Stimulated activated naive B cell treated with anti-CD40 and anti-IgM and Interleukin-4, amounts not matched to agents 10 μg/mL and 1 μg/mL and 100 μg/mL, for 72 hours (primary cell): ENCODE measurements around the gene PRICKLE2.

ENCODE experiments used
- ATAC-seq, 2 donors: fragments of 150-1000 bp; cut with Tn5 transposase; replicated peaks; 2 replicates each; pipeline ENCODE4 v1.10.0; 2021; ENCODE audit warnings: moderate library complexity in 1 of 2
- DNase-seq: peaks from one replicate; pipeline ENCODE4 v3.0.0; 2021
- H3K27ac Mint-ChIP-seq: one replicate; pipeline ENCODE4 v1.8.0; 2022; ENCODE audit warnings: mild to moderate bottlenecking, mixed read lengths
- H3K27me3 Mint-ChIP-seq, 2 donors: one replicate each; pipeline ENCODE4 v1.8.0; 2022; ENCODE audit warnings: mixed read lengths in 2 of 2
- H3K36me3 Mint-ChIP-seq, 2 donors: one replicate each; pipeline ENCODE4 v1.8.0; 2022; ENCODE audit warnings: mixed read lengths in 2 of 2, mild to moderate bottlenecking in 1 of 2
- H3K4me1 Mint-ChIP-seq, 2 donors: one replicate each; pipeline ENCODE4 v1.8.0; 2022; ENCODE audit warnings: mixed read lengths in 2 of 2, mild to moderate bottlenecking in 1 of 2
- H3K4me3 Mint-ChIP-seq, 2 donors: one replicate each; pipeline ENCODE4 v1.8.0; 2022; ENCODE audit warnings: mild to moderate bottlenecking in 2 of 2, mixed read lengths in 2 of 2, moderate library complexity in 1 of 2
- H3K9me3 Mint-ChIP-seq, 2 donors: one replicate each; pipeline ENCODE4 v1.8.0; 2022; ENCODE audit warnings: mixed read lengths in 2 of 2, mild to moderate bottlenecking in 1 of 2

PRICKLE2 gene

DNA sequence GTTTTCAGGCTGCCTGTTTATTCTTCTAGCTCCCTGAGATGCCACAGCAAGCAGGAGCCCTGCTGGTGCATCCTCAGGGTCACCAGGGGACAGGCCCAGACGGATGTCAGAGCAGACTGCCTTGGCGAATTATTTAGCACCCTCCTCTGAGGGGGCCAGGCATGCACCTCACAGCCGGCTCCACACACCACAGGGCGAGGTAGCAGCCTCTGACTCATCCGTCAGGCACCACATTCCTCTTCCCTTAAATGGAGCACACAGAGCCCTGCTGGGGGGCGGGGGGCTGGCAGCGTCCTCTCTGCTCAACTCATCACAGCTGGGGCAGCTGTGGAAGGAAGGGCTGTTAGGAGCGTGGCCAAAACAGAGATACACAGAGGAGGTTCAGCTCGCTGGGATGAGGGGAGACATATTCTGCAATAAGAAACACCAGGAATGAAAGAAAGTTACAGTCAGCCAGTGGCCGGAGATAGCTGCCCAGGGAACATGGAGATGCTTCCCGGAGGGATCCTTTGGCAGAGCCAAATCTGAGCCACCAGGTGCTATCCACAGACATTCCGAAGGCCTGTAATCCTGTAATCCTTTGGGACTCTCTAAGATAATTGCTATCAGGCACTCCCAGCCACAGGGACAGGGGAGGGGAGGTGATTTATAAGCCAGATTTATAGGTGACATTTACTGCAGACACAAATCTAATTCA lies 13.9 kb upstream of the PRICKLE2 start:
- no peaks in the 10 kb centered on the region for H3K4me1 Mint-ChIP-seq
- peaks cover 3 to 11% of the 10 kb centered on the region in 2 donors for H3K9me3 Mint-ChIP-seq
- no peak for DNase-seq
- no peaks in the 10 kb centered on the region for H3K36me3 Mint-ChIP-seq
- no peak for ATAC-seq
- H3K4me3 Mint-ChIP-seq = no peak overlapping the region
- no peaks in the 10 kb centered on the region for H3K27me3 Mint-ChIP-seq
- H3K27ac Mint-ChIP-seq = no peak overlapping the region

DNA sequence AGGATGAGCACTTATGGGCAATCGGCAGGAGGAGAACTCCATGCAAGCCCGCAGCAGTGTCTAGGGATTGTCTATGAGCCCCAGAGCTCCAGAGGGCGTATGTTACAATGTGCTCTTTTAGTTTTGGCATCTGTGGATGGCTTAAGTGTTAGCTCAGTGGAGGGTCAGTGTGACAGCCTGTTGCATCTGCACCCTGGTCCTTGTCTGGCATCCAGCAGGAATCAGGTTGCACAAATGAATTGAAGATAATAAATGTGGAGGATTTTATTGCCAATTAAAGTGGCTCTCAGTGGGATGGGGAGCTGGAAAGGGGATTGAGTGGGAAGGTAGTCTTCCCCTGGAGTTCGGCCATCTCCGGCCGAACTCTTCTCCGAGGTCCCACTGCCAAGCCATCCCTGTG lies 11.8 kb upstream of the PRICKLE2 start:
- Mint-ChIP-seq H3K27me3 (no peaks in the 10 kb centered on the region), H3K9me3 (peaks cover 12 to 15% of the 10 kb centered on the region in 2 donors), H3K4me3 (no peak overlapping the region), H3K4me1 (no peaks in the 10 kb centered on the region), H3K27ac (no peak overlapping the region), H3K36me3 (no peaks in the 10 kb centered on the region)
- DNase-seq (no peak), ATAC-seq (no peak)

DNA sequence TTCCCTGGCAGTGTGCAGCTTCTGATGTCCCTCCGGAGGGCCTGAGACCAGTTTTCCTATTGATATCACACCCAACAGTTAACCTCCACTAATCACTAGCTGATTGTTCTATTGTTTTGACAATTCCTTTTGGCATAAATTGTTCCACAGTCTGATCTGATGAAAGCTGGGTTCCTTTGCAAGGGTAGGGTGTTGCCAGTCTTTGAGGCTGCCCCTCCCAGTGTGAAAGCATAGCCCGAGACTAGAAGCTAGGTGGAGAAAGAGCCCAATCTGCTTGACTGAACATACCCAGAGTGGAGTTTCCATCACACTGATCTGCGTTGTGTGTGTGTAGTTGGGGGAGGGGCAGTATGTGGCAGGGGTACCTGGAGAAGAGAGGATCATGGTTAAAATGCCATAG lies 10.3 kb upstream of the PRICKLE2 start:
- Mint-ChIP-seq H3K36me3 (no peaks in the 10 kb centered on the region), H3K9me3 (peaks cover 12 to 15% of the 10 kb centered on the region in 2 donors), H3K27me3 (no peaks in the 10 kb centered on the region), H3K27ac (no peak overlapping the region), H3K4me1 (no peaks in the 10 kb centered on the region), H3K4me3 (no peak overlapping the region)
- no peak for DNase-seq
- ATAC-seq = no peak

DNA sequence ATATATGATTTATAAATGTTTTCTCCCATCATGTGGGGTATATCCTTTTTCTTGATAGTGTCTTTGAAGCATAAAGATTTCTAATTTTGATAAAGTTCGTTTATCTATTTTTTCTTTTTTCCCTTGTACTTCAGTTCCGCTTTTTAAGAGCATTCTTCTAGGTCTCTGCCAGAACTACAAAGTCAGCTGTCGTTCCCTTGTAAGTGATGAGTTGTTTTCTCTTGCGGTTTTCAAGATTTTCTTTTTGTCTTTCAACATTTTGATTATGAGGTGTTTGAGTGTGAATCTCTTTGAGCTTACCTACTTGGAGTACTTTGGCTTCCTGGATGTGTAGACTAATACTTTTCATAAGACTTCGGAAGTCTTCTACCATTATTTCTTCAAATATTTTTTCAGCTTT lies 9.3 kb upstream of the PRICKLE2 start:
- no peak overlapping the region for H3K27ac Mint-ChIP-seq
- H3K36me3 Mint-ChIP-seq = no peaks in the 10 kb centered on the region
- ATAC-seq (no peak), DNase-seq (no peak)
- no peaks in the 10 kb centered on the region for H3K4me1 Mint-ChIP-seq
- H3K4me3 Mint-ChIP-seq = no peak overlapping the region
- no peaks in the 10 kb centered on the region for H3K27me3 Mint-ChIP-seq
- H3K9me3 Mint-ChIP-seq = peaks cover 12 to 15% of the 10 kb centered on the region in 2 donors

DNA sequence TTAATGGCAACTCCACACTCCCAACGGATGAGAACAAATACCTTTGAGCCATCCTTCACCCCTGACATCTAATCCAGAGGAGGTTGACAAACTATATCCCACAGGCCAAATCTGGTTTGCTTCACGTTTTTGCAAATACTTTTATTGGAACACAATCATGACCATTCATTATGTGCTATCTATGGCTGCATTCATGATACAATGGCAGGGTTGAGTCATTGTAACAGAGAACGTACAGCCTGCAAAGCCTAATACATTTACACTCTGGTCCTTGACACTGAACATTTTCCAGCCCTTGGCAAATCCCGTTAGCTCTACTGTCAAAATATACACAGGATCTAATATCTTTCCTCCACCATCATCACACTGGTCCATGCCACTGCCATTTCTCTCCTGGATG lies 7.6 kb upstream of the PRICKLE2 start:
- DNase-seq (no peak), ATAC-seq (no peak)
- Mint-ChIP-seq H3K36me3 (no peaks in the 10 kb centered on the region), H3K4me3 (no peak overlapping the region), H3K27me3 (no peaks in the 10 kb centered on the region), H3K4me1 (no peaks in the 10 kb centered on the region), H3K27ac (no peak overlapping the region), H3K9me3 (peaks cover 12 to 13% of the 10 kb centered on the region in 2 donors)

DNA sequence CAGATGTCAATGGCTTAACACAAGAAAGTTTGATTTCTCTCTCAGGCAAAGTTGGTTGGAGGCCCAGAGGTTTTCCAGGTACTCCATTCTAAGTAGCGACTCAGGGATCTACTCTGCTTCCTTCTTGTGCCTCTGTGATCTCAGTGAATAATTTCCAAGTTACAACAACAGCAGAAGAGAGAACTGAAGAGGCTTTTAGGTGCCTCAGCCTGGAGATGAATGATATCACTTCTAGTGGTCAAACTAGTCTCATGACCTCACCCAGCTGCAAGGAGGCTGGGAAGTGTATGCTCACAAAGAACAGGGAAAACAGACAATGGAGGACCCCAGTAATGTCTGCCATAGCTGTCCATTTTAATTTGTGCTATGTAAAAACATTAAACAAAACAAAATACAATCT lies 4.6 kb upstream of the PRICKLE2 start:
- Mint-ChIP-seq H3K27ac (no peak overlapping the region), H3K4me3 (no peak overlapping the region), H3K27me3 (peaks cover 4% of the 10 kb centered on the region in 2 donors), H3K4me1 (peaks cover 0 to 1% of the 10 kb centered on the region in 2 donors), H3K36me3 (no peaks in the 10 kb centered on the region), H3K9me3 (peaks cover 4 to 9% of the 10 kb centered on the region in 2 donors)
- DNase-seq = no peak
- ATAC-seq = no peak

DNA sequence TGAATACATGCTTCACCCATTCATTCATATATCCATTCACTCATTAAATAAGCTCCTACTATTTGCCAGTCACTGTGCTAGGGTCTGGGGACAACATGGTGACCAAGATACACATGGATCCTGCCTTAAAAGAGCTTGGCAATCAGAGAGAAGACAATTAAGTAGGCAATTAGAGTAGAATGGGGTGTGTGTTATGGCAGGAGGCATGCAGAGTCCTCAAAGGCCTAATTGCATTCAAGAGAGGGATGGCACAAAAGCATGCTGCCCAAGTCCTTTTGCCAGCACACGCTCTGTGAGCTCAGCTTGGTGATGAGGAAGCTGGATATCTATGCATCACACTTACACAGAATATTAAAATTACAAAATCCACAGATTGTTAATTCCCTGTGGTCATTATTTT lies 2.8 kb upstream of the PRICKLE2 start:
- ATAC-seq (no peak), DNase-seq (no peak)
- peaks cover 0 to 1% of the 10 kb centered on the region in 2 donors for H3K4me1 Mint-ChIP-seq
- no peaks in the 10 kb centered on the region for H3K36me3 Mint-ChIP-seq
- peaks cover 1 to 5% of the 10 kb centered on the region in 2 donors for H3K9me3 Mint-ChIP-seq
- no peak overlapping the region for H3K4me3 Mint-ChIP-seq
- no peak overlapping the region for H3K27ac Mint-ChIP-seq
- H3K27me3 Mint-ChIP-seq = peaks cover 6 to 7% of the 10 kb centered on the region in 2 donors

DNA sequence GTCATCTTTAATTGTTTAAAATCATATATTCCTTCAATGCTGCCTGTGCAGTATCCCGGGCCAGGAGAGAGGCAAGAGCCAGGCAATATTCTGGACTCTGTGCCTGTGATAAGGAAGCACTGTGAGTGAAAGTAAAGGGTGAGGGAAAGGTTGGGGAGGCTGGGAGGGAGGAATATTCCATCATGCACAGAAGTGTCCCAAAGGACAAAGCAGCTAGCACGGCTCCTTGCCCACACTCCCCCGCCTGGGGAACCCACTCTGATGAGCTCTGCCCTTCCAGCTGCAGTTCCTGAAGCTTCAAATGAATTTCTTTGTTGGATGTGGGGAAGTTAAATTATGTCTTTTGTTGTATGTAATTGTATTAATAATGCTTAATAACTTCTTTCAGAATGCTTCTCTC lies 1.5 kb upstream of the PRICKLE2 start:
- no peak overlapping the region for H3K4me3 Mint-ChIP-seq
- no peak overlapping the region for H3K27ac Mint-ChIP-seq
- peaks cover 0 to 1% of the 10 kb centered on the region in 2 donors for H3K4me1 Mint-ChIP-seq
- H3K36me3 Mint-ChIP-seq = no peaks in the 10 kb centered on the region
- no peaks in the 10 kb centered on the region for H3K9me3 Mint-ChIP-seq
- DNase-seq (no peak), ATAC-seq (no peak)
- peaks cover 6 to 7% of the 10 kb centered on the region in 2 donors for H3K27me3 Mint-ChIP-seq

DNA sequence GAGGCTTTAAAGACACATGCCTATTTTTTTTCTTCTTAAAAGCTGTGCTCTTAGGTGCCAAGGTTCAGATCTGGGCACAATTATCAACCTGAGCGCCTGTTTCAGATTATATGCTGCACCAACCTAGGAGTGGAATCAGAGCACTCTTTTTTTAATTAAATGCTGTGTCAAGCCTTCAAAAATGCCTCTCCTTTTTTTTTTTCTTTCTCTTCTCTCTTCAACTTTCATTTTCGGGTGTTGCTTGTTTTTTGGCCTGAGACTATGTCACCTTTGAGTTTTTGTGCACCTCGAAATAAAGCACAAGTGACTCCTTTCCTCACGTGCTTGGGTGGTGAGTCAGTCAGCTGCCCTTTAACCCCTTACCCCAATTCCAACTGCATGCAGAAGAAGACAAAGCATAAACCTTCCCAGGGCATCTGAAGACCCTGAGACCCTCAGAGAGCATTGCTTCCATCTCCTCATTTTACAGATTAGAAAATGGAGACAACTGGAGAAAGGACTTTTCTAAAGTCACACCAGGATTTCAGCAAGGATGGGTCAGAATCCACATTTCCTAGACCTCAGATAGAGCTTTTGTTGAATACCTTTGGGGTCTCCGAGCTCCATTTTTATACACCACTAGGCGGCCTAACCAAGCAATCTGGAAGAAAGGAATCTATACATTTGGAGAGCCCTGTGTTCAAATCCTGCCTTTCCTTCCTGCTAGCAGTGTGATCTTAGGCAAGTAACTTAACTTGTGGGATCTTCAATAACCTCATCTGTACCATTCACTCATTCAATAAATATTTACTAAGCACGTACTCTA lies 631 bp upstream of the PRICKLE2 start:
- ATAC-seq (no peak), DNase-seq (no peak)
- Mint-ChIP-seq H3K9me3 (no peaks in the 10 kb centered on the region), H3K4me3 (no peak overlapping the region), H3K27me3 (peaks cover 6 to 7% of the 10 kb centered on the region in 2 donors), H3K36me3 (no peaks in the 10 kb centered on the region), H3K27ac (no peak overlapping the region), H3K4me1 (peaks cover 0 to 1% of the 10 kb centered on the region in 2 donors)

DNA sequence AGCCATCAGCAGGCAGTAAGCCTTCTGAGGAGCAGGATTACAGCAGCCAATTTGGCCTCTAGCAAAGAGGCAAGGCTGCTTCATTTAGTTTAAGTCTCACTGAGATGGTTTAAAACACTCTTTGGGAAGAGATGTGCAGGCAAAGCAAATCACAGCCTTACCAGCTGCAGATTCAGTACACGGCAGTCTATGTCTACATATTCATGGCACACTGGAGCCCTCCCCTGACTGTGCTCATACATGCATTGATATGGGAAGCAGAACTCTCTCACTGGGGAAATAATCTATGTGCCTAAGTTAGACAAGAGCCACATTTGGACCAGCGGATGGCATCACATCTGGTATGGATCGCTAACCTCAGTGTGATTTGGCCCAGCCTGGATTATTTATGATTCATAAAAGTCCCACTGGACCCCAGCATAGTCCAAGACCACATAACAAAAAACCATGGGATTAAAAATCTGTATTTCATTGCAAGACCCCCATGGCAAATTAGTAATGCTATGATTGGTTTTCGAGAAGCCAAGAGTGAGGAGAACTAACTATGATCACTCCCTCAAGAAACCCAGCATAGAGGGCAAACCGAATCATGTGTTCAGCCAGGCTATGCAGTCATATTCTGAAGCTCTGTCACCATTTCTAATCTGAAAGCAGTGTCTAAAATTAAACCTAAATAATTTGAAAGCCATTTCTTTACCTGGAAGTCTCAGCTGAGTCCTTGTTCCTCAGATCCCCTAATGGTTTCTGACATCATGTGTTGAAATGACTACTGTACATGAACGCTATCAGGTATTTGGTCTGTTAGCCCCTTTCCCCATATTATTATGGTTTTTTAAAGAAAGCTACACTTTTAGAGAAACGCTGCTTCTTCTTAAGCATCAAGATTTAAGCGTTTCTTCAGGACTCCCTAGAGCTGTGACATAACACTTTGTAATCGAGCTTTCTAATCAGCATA lies 1.2 kb downstream of the PRICKLE2 start:
- no peaks in the 10 kb centered on the region for H3K9me3 Mint-ChIP-seq
- no peak overlapping the region for H3K27ac Mint-ChIP-seq
- H3K4me3 Mint-ChIP-seq = no peak overlapping the region
- H3K4me1 Mint-ChIP-seq = peaks cover 0 to 1% of the 10 kb centered on the region in 2 donors
- no peaks in the 10 kb centered on the region for H3K36me3 Mint-ChIP-seq
- peaks cover 6 to 7% of the 10 kb centered on the region in 2 donors for H3K27me3 Mint-ChIP-seq
- no peak for DNase-seq
- ATAC-seq = no peak

DNA sequence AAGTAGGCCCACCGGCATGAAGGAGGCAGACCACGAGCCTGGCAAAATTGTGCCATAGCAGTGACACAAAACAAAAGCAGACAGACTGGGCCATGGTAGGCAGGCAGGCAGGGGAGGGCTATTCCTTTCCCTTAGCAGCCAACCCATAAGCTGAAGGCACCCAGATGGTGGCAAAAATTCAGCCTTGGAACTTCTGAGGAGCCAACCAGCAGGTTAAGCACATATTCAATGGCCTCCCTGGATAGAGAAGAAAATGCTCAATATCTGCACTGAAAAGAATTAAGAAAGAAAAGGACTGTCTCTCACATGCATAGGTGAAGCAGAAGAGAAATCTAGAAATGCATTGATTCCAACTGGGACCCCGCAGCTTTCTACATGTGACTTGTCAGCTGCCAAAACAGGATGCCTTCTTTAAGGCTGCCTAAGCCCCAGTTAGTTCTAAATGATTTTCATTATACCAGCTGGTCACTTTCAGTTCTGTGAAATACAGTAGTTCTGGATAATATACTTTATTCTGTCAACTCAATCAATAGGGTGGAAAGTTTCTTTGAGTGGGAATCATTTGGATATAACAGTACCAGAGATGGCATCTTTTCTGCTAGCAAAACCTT lies 2.7 kb downstream of the PRICKLE2 start:
- H3K9me3 Mint-ChIP-seq = no peaks in the 10 kb centered on the region
- ATAC-seq = no peak
- DNase-seq = no peak
- no peaks in the 10 kb centered on the region for H3K36me3 Mint-ChIP-seq
- no peak overlapping the region for H3K4me3 Mint-ChIP-seq
- peaks cover 6 to 7% of the 10 kb centered on the region in 2 donors for H3K27me3 Mint-ChIP-seq
- no peak overlapping the region for H3K27ac Mint-ChIP-seq
- peaks cover 0 to 1% of the 10 kb centered on the region in 2 donors for H3K4me1 Mint-ChIP-seq

DNA sequence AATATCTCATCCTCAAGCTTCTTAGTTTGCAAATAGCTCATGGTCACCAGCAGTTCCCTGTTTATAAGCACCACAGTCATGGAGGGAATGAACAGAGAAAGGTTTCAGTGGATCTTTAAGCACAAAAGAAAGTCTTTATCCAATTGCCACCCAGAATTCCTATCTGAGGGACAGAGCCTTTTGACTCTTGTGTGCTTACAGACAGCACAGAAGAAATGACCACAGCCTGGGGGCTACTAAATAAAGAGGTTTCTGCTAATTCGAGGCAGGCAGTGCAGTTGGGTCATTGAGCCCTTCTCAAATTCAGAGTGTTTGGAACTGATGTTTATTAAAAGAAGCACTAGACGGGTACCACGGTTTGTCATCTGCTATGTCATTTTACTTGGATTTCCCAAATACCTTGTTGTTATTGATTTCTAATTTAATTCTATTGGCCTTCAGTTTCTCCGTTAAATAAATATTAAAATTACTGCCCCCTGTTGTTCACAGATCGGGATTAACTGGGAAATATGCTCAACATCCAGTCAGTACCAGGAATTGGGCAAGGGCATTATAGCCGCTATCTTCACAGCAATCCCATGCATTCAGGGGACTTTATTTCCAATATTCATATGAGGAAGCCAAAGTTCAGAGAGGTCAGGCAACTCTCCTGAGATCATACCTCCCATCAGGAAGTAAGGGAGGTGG lies 3.6 kb downstream of the PRICKLE2 start:
- Mint-ChIP-seq H3K27me3 (peaks cover 6 to 7% of the 10 kb centered on the region in 2 donors), H3K9me3 (no peaks in the 10 kb centered on the region), H3K27ac (no peak overlapping the region), H3K36me3 (no peaks in the 10 kb centered on the region), H3K4me3 (no peak overlapping the region), H3K4me1 (peaks cover 0 to 1% of the 10 kb centered on the region in 2 donors)
- ATAC-seq (no peak), DNase-seq (no peak)

DNA sequence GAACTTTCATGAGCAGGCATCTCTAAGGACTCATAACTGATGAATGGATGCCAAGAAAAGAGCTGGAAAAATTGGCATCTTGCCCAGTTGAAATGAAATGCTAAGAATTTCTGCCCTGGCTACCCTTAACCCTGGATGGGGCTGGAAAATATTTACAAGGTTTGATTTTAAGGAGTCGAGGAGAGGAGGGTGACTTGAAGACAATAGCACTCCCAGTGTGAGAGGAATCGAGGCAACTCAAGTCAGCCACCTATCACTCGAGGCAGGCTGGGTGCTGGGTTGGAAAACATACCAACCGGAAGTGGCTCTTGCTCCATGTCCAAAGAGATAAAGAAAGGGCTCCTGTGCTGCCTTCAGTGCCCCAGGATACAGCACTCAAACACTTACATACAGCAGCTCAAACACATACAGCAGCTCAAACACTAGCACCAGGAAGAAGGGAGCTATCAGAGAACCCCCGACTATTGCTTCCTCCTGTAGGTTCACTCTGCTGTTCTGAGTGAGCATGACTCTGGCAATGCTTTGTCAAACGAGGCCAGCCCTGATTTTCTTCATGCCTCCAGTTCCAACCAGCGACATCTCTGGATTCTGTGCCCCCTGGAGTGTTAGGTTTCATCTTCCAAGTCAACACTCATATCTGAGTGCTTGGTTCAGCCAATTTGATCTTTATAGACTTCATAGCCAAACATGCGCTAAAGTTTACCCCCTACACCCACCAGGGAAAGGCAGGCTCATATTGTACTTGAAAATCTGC lies 4.9 kb downstream of the PRICKLE2 start:
- Mint-ChIP-seq H3K27me3 (peaks cover 6 to 7% of the 10 kb centered on the region in 2 donors), H3K36me3 (no peaks in the 10 kb centered on the region), H3K27ac (no peak overlapping the region), H3K9me3 (no peaks in the 10 kb centered on the region), H3K4me1 (peaks cover 0 to 1% of the 10 kb centered on the region in 2 donors), H3K4me3 (no peak overlapping the region)
- ATAC-seq = no peak
- no peak for DNase-seq
